ENCODE results near the gene ADGRG7. TPM values are rescaled to one million over a fixed set of nuclear protein-coding genes. Genes with fewer than 3 reads are reported as not detected.
A peak's percentile ranks its signal among the peaks of the same experiment; 100 is the strongest.
"Not testable (repeated sequence)": the region's sequence is repeated elsewhere in the genome, so short reads cannot be mapped to it uniquely, and the experiment has no call there.

Gene ADGRG7
- polyA plus RNA-seq, 1 donor (not counting 4 experiments of a cell fraction or from before 2014, with no cell fraction given) = 0.03 TPM

DNA sequence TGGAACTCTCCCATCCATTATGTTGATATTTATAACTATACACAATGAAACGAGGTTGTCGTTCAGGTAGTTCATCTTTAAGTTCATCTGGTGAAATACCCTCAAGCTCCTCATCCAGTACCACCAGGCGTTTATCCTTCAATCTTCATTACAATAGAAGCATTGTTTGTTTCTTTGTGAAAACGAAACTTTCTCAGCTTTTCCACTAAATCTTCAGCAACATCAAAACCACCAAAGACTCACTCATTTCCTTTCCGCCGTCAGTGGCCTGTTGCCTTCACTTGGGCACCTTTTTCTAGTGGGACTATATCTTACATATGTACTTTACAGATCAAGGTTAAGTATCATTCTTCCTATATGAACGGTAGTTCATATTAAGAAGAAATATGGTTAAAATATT is 55.8 kb downstream of the ADGRG7 start:
- DNase-seq (ENCODE audit: low read depth, low spot score) (no peak), FAIRE-seq (peak; percentile 26)
- H4K20me1 ChIP-seq (ENCODE audit: control insufficient read depth, extremely low read depth, insufficient read depth, low read length) = no peaks in the 10 kb centered on the region
- no peaks in the 10 kb centered on the region for H3K36me3 ChIP-seq (ENCODE audit: control insufficient read depth in 2 of 2, extremely low read depth in 1 of 2, insufficient read depth in 2 of 2, low read length in 2 of 2)
- no peak for TF ChIP-seq EZH2 (IDR thresholded peaks at IDR 0.05; ENCODE audit: low read length)
- TF ChIP-seq, protein P1, sequence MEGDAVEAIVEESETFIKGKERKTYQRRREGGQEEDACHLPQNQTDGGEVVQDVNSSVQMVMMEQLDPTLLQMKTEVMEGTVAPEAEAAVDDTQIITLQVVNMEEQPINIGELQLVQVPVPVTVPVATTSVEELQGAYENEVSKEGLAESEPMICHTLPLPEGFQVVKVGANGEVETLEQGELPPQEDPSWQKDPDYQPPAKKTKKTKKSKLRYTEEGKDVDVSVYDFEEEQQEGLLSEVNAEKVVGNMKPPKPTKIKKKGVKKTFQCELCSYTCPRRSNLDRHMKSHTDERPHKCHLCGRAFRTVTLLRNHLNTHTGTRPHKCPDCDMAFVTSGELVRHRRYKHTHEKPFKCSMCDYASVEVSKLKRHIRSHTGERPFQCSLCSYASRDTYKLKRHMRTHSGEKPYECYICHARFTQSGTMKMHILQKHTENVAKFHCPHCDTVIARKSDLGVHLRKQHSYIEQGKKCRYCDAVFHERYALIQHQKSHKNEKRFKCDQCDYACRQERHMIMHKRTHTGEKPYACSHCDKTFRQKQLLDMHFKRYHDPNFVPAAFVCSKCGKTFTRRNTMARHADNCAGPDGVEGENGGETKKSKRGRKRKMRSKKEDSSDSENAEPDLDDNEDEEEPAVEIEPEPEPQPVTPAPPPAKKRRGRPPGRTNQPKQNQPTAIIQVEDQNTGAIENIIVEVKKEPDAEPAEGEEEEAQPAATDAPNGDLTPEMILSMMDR (optimal IDR thresholded peaks at IDR 0.05 in 1 of 3, IDR thresholded peaks at IDR 0.05 in 1 of 3, conservative IDR thresholded peaks at IDR 0.05 in 1 of 3; ENCODE audit: extremely low read depth in 1 of 3, insufficient read depth in 2 of 3, low read length in 3 of 3) = no peak
- H3K9me1 ChIP-seq (ENCODE audit: control insufficient read depth, extremely low read depth, insufficient read depth, low read length) = no peaks in the 10 kb centered on the region
- no peaks in the 10 kb centered on the region for H3K27me3 ChIP-seq (ENCODE audit: control insufficient read depth, extremely low read depth, insufficient read depth, low read length)
- dilution Hi-C loops (cut with MboI; ENCODE audit: extremely low pct_ligation_motif_present, low sequenced_read_pairs) = no loop called here
- H3K9ac ChIP-seq (ENCODE audit: control insufficient read depth, extremely low read depth, insufficient read depth, low read length) = no peak overlapping the region
- H3K4me3 ChIP-seq (ENCODE audit: control insufficient read depth in 2 of 3, extremely low read depth in 1 of 3, insufficient read depth in 2 of 3, low read depth in 1 of 3, low read length in 3 of 3) = no peak overlapping the region
- no peaks in the 10 kb centered on the region for H3K9me3 ChIP-seq (ENCODE audit: control insufficient read depth, low read depth, low read length)
- no peaks in the 10 kb centered on the region for H3K79me2 ChIP-seq (ENCODE audit: control insufficient read depth, insufficient read depth, low read length)
- no peaks in the 10 kb centered on the region for H3K4me1 ChIP-seq (ENCODE audit: control insufficient read depth, extremely low read depth, insufficient read depth, low read length)
- no peak overlapping the region for H2AFZ ChIP-seq (ENCODE audit: control insufficient read depth, low read length)
- H3K4me2 ChIP-seq (ENCODE audit: control insufficient read depth, extremely low read depth, insufficient read depth, low read depth, low read length) = no peak overlapping the region
- no peak overlapping the region for H3K27ac ChIP-seq (ENCODE audit: control insufficient read depth, insufficient read depth, low read length)

DNA sequence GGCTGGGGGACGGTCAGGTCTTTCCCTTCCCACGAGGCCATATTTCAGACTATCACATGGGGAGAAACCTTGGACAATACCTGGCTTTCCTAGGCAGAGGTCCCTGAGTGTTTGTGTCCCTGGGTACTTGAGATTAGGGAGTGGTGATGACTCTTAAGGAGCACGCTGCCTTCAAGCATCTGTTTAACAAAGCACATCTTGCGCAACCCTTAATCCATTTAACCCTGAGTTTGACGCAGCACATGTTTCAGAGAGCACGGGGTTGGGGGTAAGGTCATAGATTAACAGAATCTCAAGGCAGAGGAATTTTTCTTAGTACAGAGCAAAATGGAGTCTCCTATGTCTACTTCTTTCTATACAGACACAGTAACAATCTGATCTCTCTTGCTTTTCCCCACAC is 57.3 kb downstream of the ADGRG7 start:
- H3K4me2 ChIP-seq (ENCODE audit: control insufficient read depth, extremely low read depth, insufficient read depth, low read depth, low read length); H3K27me3 ChIP-seq (ENCODE audit: control insufficient read depth, extremely low read depth, insufficient read depth, low read length); H3K79me2 ChIP-seq (ENCODE audit: control insufficient read depth, insufficient read depth, low read length); H3K4me1 ChIP-seq (ENCODE audit: control insufficient read depth, extremely low read depth, insufficient read depth, low read length); DNase-seq (ENCODE audit: low read depth, low spot score); FAIRE-seq; H2AFZ ChIP-seq (ENCODE audit: control insufficient read depth, low read length); H3K9me3 ChIP-seq (ENCODE audit: control insufficient read depth, low read depth, low read length); H3K9ac ChIP-seq (ENCODE audit: control insufficient read depth, extremely low read depth, insufficient read depth, low read length); H3K27ac ChIP-seq (ENCODE audit: control insufficient read depth, insufficient read depth, low read length); H3K9me1 ChIP-seq (ENCODE audit: control insufficient read depth, extremely low read depth, insufficient read depth, low read length); dilution Hi-C loops (cut with MboI; ENCODE audit: extremely low pct_ligation_motif_present, low sequenced_read_pairs); H3K36me3 ChIP-seq (ENCODE audit: control insufficient read depth in 2 of 2, extremely low read depth in 1 of 2, insufficient read depth in 2 of 2, low read length in 2 of 2); H3K4me3 ChIP-seq (ENCODE audit: control insufficient read depth in 2 of 3, extremely low read depth in 1 of 3, insufficient read depth in 2 of 3, low read depth in 1 of 3, low read length in 3 of 3); H4K20me1 ChIP-seq (ENCODE audit: control insufficient read depth, extremely low read depth, insufficient read depth, low read length): not testable (repeated sequence)

DNA sequence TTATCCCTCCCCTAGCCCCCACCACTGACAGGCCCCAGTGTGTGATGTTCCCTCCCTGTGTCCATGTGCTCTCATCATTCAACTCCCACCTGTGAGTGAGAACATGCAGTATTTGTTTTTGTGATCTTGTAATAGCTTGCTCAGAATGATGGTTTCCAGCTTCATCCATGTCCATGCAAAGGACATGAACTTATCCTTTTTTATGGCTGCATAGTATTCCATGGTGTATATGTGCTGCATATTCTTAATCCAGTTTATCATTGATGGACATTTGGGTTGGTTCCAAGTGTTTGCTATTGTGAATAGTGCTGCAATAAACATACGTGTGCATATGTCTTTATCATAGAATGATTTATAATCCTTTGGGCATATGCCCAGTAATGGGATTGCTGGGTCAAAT is 57.9 kb downstream of the ADGRG7 start:
- H3K27me3 ChIP-seq (ENCODE audit: control insufficient read depth, extremely low read depth, insufficient read depth, low read length); H3K27ac ChIP-seq (ENCODE audit: control insufficient read depth, insufficient read depth, low read length); H2AFZ ChIP-seq (ENCODE audit: control insufficient read depth, low read length); H3K9me3 ChIP-seq (ENCODE audit: control insufficient read depth, low read depth, low read length); H3K9ac ChIP-seq (ENCODE audit: control insufficient read depth, extremely low read depth, insufficient read depth, low read length); FAIRE-seq; H4K20me1 ChIP-seq (ENCODE audit: control insufficient read depth, extremely low read depth, insufficient read depth, low read length); DNase-seq (ENCODE audit: low read depth, low spot score); H3K9me1 ChIP-seq (ENCODE audit: control insufficient read depth, extremely low read depth, insufficient read depth, low read length); H3K4me2 ChIP-seq (ENCODE audit: control insufficient read depth, extremely low read depth, insufficient read depth, low read depth, low read length); H3K36me3 ChIP-seq (ENCODE audit: control insufficient read depth in 2 of 2, extremely low read depth in 1 of 2, insufficient read depth in 2 of 2, low read length in 2 of 2); H3K4me3 ChIP-seq (ENCODE audit: control insufficient read depth in 2 of 3, extremely low read depth in 1 of 3, insufficient read depth in 2 of 3, low read depth in 1 of 3, low read length in 3 of 3); H3K4me1 ChIP-seq (ENCODE audit: control insufficient read depth, extremely low read depth, insufficient read depth, low read length); H3K79me2 ChIP-seq (ENCODE audit: control insufficient read depth, insufficient read depth, low read length); dilution Hi-C loops (cut with MboI; ENCODE audit: extremely low pct_ligation_motif_present, low sequenced_read_pairs): not testable (repeated sequence)

DNA sequence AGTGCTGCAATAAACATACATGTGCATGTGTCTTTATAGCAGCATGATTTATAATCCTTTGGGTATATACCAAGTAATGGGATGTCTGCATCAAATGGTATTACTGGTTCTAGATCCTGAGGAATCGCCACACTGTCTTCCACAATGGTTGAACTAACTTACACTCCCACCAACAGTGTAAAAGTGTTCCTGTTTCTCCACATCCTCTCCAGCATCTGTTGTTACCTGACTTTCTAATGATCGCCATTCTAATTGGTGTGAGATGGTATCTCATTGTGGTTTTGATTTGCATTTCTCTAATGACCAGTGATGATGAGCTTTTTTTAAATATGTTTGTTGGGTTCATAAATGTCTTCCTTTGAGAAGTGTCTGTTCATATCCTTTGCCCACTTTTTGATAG is 61.6 kb downstream of the ADGRG7 start:
- H3K79me2 ChIP-seq (ENCODE audit: control insufficient read depth, insufficient read depth, low read length); H2AFZ ChIP-seq (ENCODE audit: control insufficient read depth, low read length); dilution Hi-C loops (cut with MboI; ENCODE audit: extremely low pct_ligation_motif_present, low sequenced_read_pairs); H3K9ac ChIP-seq (ENCODE audit: control insufficient read depth, extremely low read depth, insufficient read depth, low read length); H3K9me1 ChIP-seq (ENCODE audit: control insufficient read depth, extremely low read depth, insufficient read depth, low read length); H4K20me1 ChIP-seq (ENCODE audit: control insufficient read depth, extremely low read depth, insufficient read depth, low read length); H3K27me3 ChIP-seq (ENCODE audit: control insufficient read depth, extremely low read depth, insufficient read depth, low read length); H3K4me2 ChIP-seq (ENCODE audit: control insufficient read depth, extremely low read depth, insufficient read depth, low read depth, low read length); FAIRE-seq; H3K36me3 ChIP-seq (ENCODE audit: control insufficient read depth in 2 of 2, extremely low read depth in 1 of 2, insufficient read depth in 2 of 2, low read length in 2 of 2); H3K4me3 ChIP-seq (ENCODE audit: control insufficient read depth in 2 of 3, extremely low read depth in 1 of 3, insufficient read depth in 2 of 3, low read depth in 1 of 3, low read length in 3 of 3); DNase-seq (ENCODE audit: low read depth, low spot score); H3K27ac ChIP-seq (ENCODE audit: control insufficient read depth, insufficient read depth, low read length); H3K9me3 ChIP-seq (ENCODE audit: control insufficient read depth, low read depth, low read length); H3K4me1 ChIP-seq (ENCODE audit: control insufficient read depth, extremely low read depth, insufficient read depth, low read length): not testable (repeated sequence)

Measured in keratinocyte (primary cell).